Fibroblast of lung (primary cell): Measurements from ENCODE around the gene GNAZ. TPM values are rescaled to one million over a fixed set of nuclear protein-coding genes. Genes with fewer than 3 reads are reported as not detected.

Experiments used
- DNase-seq, 2 donors: peaks; one replicate each; pipeline versions ENCODE4 v3.0.0 to v3.0.0-alpha.2; 2010; ENCODE audit warnings: low read depth in 2 of 2
- H2AFZ ChIP-seq: 2 replicates; pipeline ENCODE4 v1.5.1; 2012; ENCODE audit warnings: low read length, control low read depth, inconsistent platforms
- H3K27ac ChIP-seq: 2 replicates; pipeline ENCODE4 v1.5.1; 2011; ENCODE audit warnings: low read length, control low read depth; ENCODE audit not compliant: insufficient read depth
- H3K27me3 ChIP-seq: 2 replicates; pipeline ENCODE4 v1.5.1; 2011; ENCODE audit warnings: mild to moderate bottlenecking, low read length; ENCODE audit not compliant: control insufficient read depth, insufficient read depth
- H3K36me3 ChIP-seq: 2 replicates; pipeline ENCODE4 v1.5.1; 2011; ENCODE audit warnings: low read length; ENCODE audit not compliant: control insufficient read depth, insufficient read depth
- H3K4me1 ChIP-seq: 2 replicates; pipeline ENCODE4 v1.5.1; 2011; ENCODE audit warnings: low read length; ENCODE audit not compliant: control insufficient read depth, insufficient read depth; ENCODE audit errors: extremely low read depth
- H3K4me2 ChIP-seq: 2 replicates; pipeline ENCODE4 v1.5.1; 2011; ENCODE audit warnings: low read length, control low read depth; ENCODE audit not compliant: insufficient read depth; ENCODE audit errors: extremely low read depth
- H3K4me3 ChIP-seq, 4 experiments: fragments of 200-600 bp in 1 of 4; sonication (generic) in 1 of 4; replicated peaks in 1 of 4; 2 replicates each; pipeline ENCODE4 v1.5.1; 2011 to 2016; ENCODE audit warnings: low read length in 4 of 4, low read depth in 3 of 4, mild to moderate bottlenecking in 3 of 4, control low read depth in 2 of 4, inconsistent platforms in 1 of 4, mixed read lengths in 1 of 4; ENCODE audit not compliant: insufficient read depth in 1 of 4; ENCODE audit errors: control extremely low read depth in 1 of 4
- H3K79me2 ChIP-seq: 2 replicates; pipeline ENCODE4 v1.5.1; 2012; ENCODE audit warnings: mild to moderate bottlenecking, low read length, inconsistent platforms; ENCODE audit not compliant: control insufficient read depth, insufficient read depth
- H3K9ac ChIP-seq: 2 replicates; pipeline ENCODE4 v1.5.1; 2011; ENCODE audit warnings: mild to moderate bottlenecking, low read length, control low read depth; ENCODE audit not compliant: insufficient read depth
- H3K9me3 ChIP-seq: 2 replicates; pipeline ENCODE4 v1.5.1; 2012; ENCODE audit warnings: low read depth, low read length; ENCODE audit not compliant: control insufficient read depth, insufficient read depth
- H4K20me1 ChIP-seq: 2 replicates; pipeline ENCODE4 v1.5.1; 2011; ENCODE audit warnings: low read length; ENCODE audit not compliant: control insufficient read depth, insufficient read depth; ENCODE audit errors: extremely low read depth
- CTCF ChIP-seq, 2 donors: IDR thresholded peaks in 1 of 2; conservative IDR thresholded peaks in 1 of 2; 1 replicate in 1 of 2; 2 replicates in 1 of 2; pipeline ENCODE4 v1.5.1; 2011 to 2012; ENCODE audit warnings: low read length in 2 of 2, control low read depth in 1 of 2, inconsistent platforms in 1 of 2, low read depth in 1 of 2, mild to moderate bottlenecking in 1 of 2
- EZH2 ChIP-seq: IDR thresholded peaks from 2 replicates; pipeline ENCODE4 v1.5.1; 2012; ENCODE audit warnings: low read length, control low read depth, mild to moderate bottlenecking; ENCODE audit errors: missing control alignments
- polyA plus RNA-seq, 2 donors: library from polyadenylated mRNA; depleted of rRNA in 1 of 2; stranded (reverse) in 1 of 2; unstranded in 1 of 2; fragments of >200 nt; gene quantifications; 2 replicates each; pipeline ENCODE4 v1.2.1, GENCODE V29; 2011 to 2012; ENCODE audit warnings: missing spikeins in 1 of 2
- total RNA-seq: library from RNA; depleted of rRNA; stranded (reverse); fragments of >200 nt; gene quantifications from 2 replicates; pipeline ENCODE4 v1.2.1, GENCODE V29; 2014

Gene GNAZ
- total and polyA plus RNA-seq, 2 donors (not counting 1 experiment from before 2014, with no cell fraction given), result 0.22 to 1.7 TPM

- no peak overlapping the region for H3K27ac ChIP-seq
Observed at GRCh38 chr22:23104187-23104971, 34.1 kb downstream of the GNAZ start.

GRCh38 chr22:23105304-23105703, 35.0 kb downstream of the GNAZ start:
- Histone ChIP-seq H4K20me1 (no peaks in the 10 kb centered on the region), H3K9me3 (no peaks in the 10 kb centered on the region), H3K4me3 (no peak overlapping the region), H3K36me3 (no peaks in the 10 kb centered on the region), H3K4me2 (no peak overlapping the region), H3K9ac (no peak overlapping the region), H3K27me3 (no peaks in the 10 kb centered on the region), H2AFZ (no peak overlapping the region), H3K27ac (no peak overlapping the region), H3K79me2 (no peaks in the 10 kb centered on the region), H3K4me1 (no peaks in the 10 kb centered on the region)
- no peak for TF ChIP-seq EZH2
- no peak for TF ChIP-seq CTCF (conservative IDR thresholded peaks at IDR 0.05 in 1 of 2, IDR thresholded peaks at IDR 0.05 in 1 of 2; ENCODE audit: low read depth in 1 of 2, low read length in 2 of 2)
- DNase-seq, result no peak

More at GRCh38 chr22:23104187-23104971, 34.1 kb downstream of the GNAZ start:
- Histone ChIP-seq H3K9me3 (no peaks in the 10 kb centered on the region), H3K4me1 (no peaks in the 10 kb centered on the region), H3K9ac (no peak overlapping the region), H2AFZ (no peak overlapping the region), H3K27me3 (no peaks in the 10 kb centered on the region), H3K4me2 (no peak overlapping the region), H3K36me3 (no peaks in the 10 kb centered on the region), H3K79me2 (no peaks in the 10 kb centered on the region), H3K4me3 (no peak overlapping the region), H4K20me1 (no peaks in the 10 kb centered on the region)
- TF ChIP-seq EZH2 (no peak), CTCF (conservative IDR thresholded peaks at IDR 0.05 in 1 of 2, IDR thresholded peaks at IDR 0.05 in 1 of 2; ENCODE audit: low read depth in 1 of 2, low read length in 2 of 2) (no peak)
- DNase-seq, result no peak

DNA sequence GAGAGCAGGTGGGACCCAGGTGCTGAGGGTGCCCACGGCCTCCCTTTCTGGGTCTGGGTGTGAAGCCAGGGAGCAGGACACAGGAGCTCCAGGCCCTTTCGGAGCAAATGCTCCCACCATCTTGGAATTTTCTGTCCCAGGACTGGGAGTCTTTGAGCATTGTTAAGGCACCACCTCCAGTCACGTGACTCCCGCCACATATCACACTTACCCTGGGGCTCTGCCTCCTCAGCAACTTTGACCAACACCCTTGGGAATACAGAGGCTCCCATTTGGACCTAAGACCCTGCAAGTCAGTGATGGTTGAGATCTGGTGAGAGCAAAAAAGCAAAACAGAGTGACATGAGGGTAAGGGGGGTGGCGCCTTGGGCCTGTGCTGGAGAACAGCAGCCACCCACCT, 35.6 kb downstream of the GNAZ start:
- TF ChIP-seq EZH2, result no peak
- TF ChIP-seq CTCF (conservative IDR thresholded peaks at IDR 0.05 in 1 of 2, IDR thresholded peaks at IDR 0.05 in 1 of 2; ENCODE audit: low read depth in 1 of 2, low read length in 2 of 2), result no peak
- H3K36me3 ChIP-seq, result no peaks in the 10 kb centered on the region

More for the DNA sequence above, 35.6 kb downstream of the GNAZ start:
- Histone ChIP-seq H3K79me2 (no peaks in the 10 kb centered on the region), H3K9ac (no peak overlapping the region), H3K4me1 (no peaks in the 10 kb centered on the region), H2AFZ (no peak overlapping the region), H3K4me3 (no peak overlapping the region), H3K4me2 (no peak overlapping the region), H3K9me3 (no peaks in the 10 kb centered on the region), H4K20me1 (no peaks in the 10 kb centered on the region), H3K27ac (no peak overlapping the region), H3K27me3 (no peaks in the 10 kb centered on the region)
- no peak for DNase-seq
